HepG2 (cell line): ENCODE data around the gene ZNF771. TPM values are rescaled to one million over a fixed set of nuclear protein-coding genes. Genes with fewer than 3 reads are reported as not detected.

Experiments
- E2F2 ChIP-seq: sonication (generic); formaldehyde crosslinking; IDR thresholded peaks from 2 replicates; pipeline ENCODE4 v1.4.0; 2020; ENCODE audit warnings: missing genetic modification reagents, borderline replicate concordance
- ESRRA ChIP-seq: sonication (generic); formaldehyde crosslinking; IDR thresholded peaks from 2 replicates; pipeline ENCODE4 v1.5.1; 2020; ENCODE audit warnings: mild to moderate bottlenecking, low read depth, missing genetic modification reagents
- FOSL2 ChIP-seq: sonication (generic); formaldehyde crosslinking; IDR thresholded peaks from 2 replicates; pipeline ENCODE4 v1.4.0; 2020; ENCODE audit warnings: missing genetic modification reagents
- HHEX ChIP-seq: IDR thresholded peaks from 2 replicates; pipeline ENCODE4 v1.6.1; 2016; ENCODE audit warnings: control low read depth
- JUND ChIP-seq: sonication (generic); formaldehyde crosslinking; IDR thresholded peaks from 2 replicates; pipeline ENCODE4 v1.8.0; 2022; ENCODE audit warnings: mild to moderate bottlenecking, missing genetic modification reagents
- KMT2B ChIP-seq: IDR thresholded peaks from 2 replicates; pipeline ENCODE4 v1.6.1; 2016; ENCODE audit warnings: missing genetic modification reagents, missing compliant biosample characterization
- MLX ChIP-seq: IDR thresholded peaks from 2 replicates; pipeline ENCODE4 v1.6.1; 2016
- MXD4 ChIP-seq: IDR thresholded peaks from 2 replicates; pipeline ENCODE4 v1.6.1; 2016; ENCODE audit warnings: mild to moderate bottlenecking, missing biosample characterization, missing genetic modification reagents
- PCBP1 ChIP-seq: fragments of 200-400 bp; formaldehyde crosslinking; IDR thresholded peaks from 2 replicates; pipeline ENCODE4 v1.6.1; 2017; ENCODE audit warnings: mild to moderate bottlenecking, low read depth, low read length, borderline replicate concordance
- SP5 ChIP-seq: IDR thresholded peaks from 2 replicates; pipeline ENCODE4 v1.6.1; 2016; ENCODE audit warnings: low read depth, borderline replicate concordance
- THAP11 ChIP-seq: IDR thresholded peaks from 2 replicates; pipeline ENCODE4 v1.6.1; 2016; ENCODE audit warnings: missing biosample characterization, missing genetic modification reagents
- TP53 ChIP-seq: sonication (generic); formaldehyde crosslinking; conservative IDR thresholded peaks from 2 replicates; pipeline ENCODE4 v1.4.0; 2020; ENCODE audit warnings: missing genetic modification reagents
- U2AF1 ChIP-seq: fragments of 200-400 bp; formaldehyde crosslinking; optimal IDR thresholded peaks from 2 replicates; pipeline ENCODE3; 2017; ENCODE audit warnings: mild to moderate bottlenecking, low read depth, low read length
- ZFX ChIP-seq: sonication (generic); formaldehyde crosslinking; IDR thresholded peaks from 2 replicates; pipeline ENCODE4 v1.4.0; 2020; ENCODE audit warnings: mild to moderate bottlenecking, low read depth, missing genetic modification reagents, moderate library complexity
- ZMYM4 ChIP-seq: sonication (generic); formaldehyde crosslinking; IDR thresholded peaks from 2 replicates; pipeline ENCODE4 v1.8.1; 2023; ENCODE audit warnings: mild to moderate bottlenecking, missing genetic modification reagents
- ZNF225 ChIP-seq: sonication (generic); formaldehyde crosslinking; IDR thresholded peaks from 2 replicates; pipeline ENCODE4 v1.4.0; 2020; ENCODE audit warnings: mild to moderate bottlenecking, missing genetic modification reagents
- ZNF468 ChIP-seq: sonication (generic); formaldehyde crosslinking; IDR thresholded peaks from 2 replicates; pipeline ENCODE4 v1.8.0; 2022; ENCODE audit warnings: mild to moderate bottlenecking, moderate library complexity, missing genetic modification reagents
- ZNF660 ChIP-seq: sonication (generic); formaldehyde crosslinking; IDR thresholded peaks from 2 replicates; pipeline ENCODE4 v1.5.1; 2020; ENCODE audit warnings: mild to moderate bottlenecking, low read depth, missing genetic modification reagents, borderline replicate concordance
- ZSCAN31 ChIP-seq: sonication (generic); formaldehyde crosslinking; IDR thresholded peaks from 2 replicates; pipeline ENCODE4 v1.5.0; 2020; ENCODE audit warnings: low read depth, mild to moderate bottlenecking, missing genetic modification reagents
- polyA plus RNA-seq, 8 experiments: library from polyadenylated mRNA; depleted of rRNA in 3 of 8; stranded (reverse) in 7 of 8; unstranded in 1 of 8; fragments of >200 nt; fragmentation: Illumina TruSeq in 4 of 8; extraction: Trizol in 4 of 8; gene quantifications; 2 replicates each; pipeline versions ENCODE4 v1.2.1 to v1.2.3, GENCODE V29; 2011 to 2016; ENCODE audit warnings: low read depth in 4 of 8, missing spikeins in 1 of 8, mixed read lengths in 1 of 8; ENCODE audit not compliant: insufficient read depth in 1 of 8
- total RNA-seq, 5 experiments: library from RNA; depleted of rRNA; stranded (reverse); fragments of >200 nt; fragmentation: Illumina TruSeq; extraction: Trizol; gene quantifications; 2 replicates each; pipeline ENCODE4 v1.2.3, GENCODE V29; 2016; ENCODE audit warnings: low read depth in 1 of 5
- TF ChIP-seq, protein P1 (sequence below): sonication (generic); formaldehyde crosslinking; IDR thresholded peaks from 2 replicates; pipeline ENCODE4 v1.5.0; 2020; ENCODE audit warnings: missing genetic modification reagents, mild to moderate bottlenecking, borderline replicate concordance
- TF ChIP-seq, protein P2 (sequence below): sonication (generic); formaldehyde crosslinking; IDR thresholded peaks from 2 replicates; pipeline ENCODE4 v1.8.1; 2023; ENCODE audit warnings: mild to moderate bottlenecking, moderate library complexity, missing genetic modification reagents
- TF ChIP-seq, protein P3 (sequence below): sonication (generic); formaldehyde crosslinking; IDR thresholded peaks from 2 replicates; pipeline ENCODE4 v1.5.0; 2020; ENCODE audit warnings: mild to moderate bottlenecking, missing genetic modification reagents

ZNF771 gene
- total and polyA plus RNA-seq, 2 of the 13 experiments (the other 11 are each of a cell fraction or from before 2014, with no cell fraction given) = 5.0 to 11.8 TPM

- peak; percentile 68; the same call in 1 of the 2 replicates for TF ChIP-seq ZMYM4 (CRISPR knock-in tag)
- no peak for TF ChIP-seq ZNF225 (CRISPR knock-in tag)
- TF ChIP-seq TP53 = no peak
- TF ChIP-seq, protein P1, sequence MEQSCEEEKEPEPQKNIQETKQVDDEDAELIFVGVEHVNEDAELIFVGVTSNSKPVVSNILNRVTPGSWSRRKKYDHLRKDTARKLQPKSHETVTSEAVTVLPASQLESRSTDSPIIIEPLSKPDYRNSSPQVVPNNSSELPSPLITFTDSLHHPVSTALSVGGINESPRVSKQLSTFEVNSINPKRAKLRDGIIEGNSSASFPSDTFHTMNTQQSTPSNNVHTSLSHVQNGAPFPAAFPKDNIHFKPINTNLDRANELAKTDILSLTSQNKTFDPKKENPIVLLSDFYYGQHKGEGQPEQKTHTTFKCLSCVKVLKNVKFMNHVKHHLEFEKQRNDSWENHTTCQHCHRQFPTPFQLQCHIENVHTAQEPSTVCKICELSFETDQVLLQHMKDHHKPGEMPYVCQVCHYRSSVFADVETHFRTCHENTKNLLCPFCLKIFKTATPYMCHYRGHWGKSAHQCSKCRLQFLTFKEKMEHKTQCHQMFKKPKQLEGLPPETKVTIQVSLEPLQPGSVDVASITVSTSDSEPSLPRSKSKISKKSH (CRISPR knock-in tag) = peak; percentile 33; the same call in 1 of the 2 replicates
- TF ChIP-seq ZNF468 (CRISPR knock-in tag) = peak; percentile 68; the same call in 1 of the 2 replicates
- peak; percentile 50; the same call in 1 of the 2 replicates for TF ChIP-seq ZSCAN31 (CRISPR knock-in tag)
- TF ChIP-seq KMT2B (CRISPR knock-in tag) = peak; percentile 32; the same call in 1 of the 2 replicates
- no peak for TF ChIP-seq MLX
- TF ChIP-seq THAP11 = peak; percentile 35; the same call in 1 of the 2 replicates
- peak; percentile 86; the same call in 1 of the 2 replicates for TF ChIP-seq PCBP1
- peak; percentile 8; the same call in 1 of the 2 replicates for TF ChIP-seq FOSL2
- TF ChIP-seq SP5 = peak; percentile 87
- TF ChIP-seq, protein P2, sequence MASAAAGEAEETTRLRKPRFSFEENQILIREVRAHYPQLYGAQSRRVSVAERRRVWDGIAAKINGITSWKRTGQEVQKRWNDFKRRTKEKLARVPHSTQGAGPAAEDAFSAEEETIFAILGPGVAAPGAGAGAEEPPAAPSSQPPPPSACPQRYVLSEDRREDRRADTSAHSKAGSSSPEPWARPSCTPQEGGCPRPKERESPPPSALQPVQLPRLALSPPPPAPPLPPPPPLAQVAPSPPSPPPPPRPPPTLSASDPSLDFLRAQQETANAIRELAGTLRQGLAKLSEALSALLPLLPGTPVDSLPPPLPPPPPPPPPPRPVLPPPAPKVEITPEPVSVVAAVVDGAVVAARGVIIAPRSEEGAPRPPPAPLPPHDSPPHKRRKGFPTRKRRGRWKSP (CRISPR knock-in tag) = peak; percentile 74; the same call in 1 of the 2 replicates
- TF ChIP-seq, protein P3, sequence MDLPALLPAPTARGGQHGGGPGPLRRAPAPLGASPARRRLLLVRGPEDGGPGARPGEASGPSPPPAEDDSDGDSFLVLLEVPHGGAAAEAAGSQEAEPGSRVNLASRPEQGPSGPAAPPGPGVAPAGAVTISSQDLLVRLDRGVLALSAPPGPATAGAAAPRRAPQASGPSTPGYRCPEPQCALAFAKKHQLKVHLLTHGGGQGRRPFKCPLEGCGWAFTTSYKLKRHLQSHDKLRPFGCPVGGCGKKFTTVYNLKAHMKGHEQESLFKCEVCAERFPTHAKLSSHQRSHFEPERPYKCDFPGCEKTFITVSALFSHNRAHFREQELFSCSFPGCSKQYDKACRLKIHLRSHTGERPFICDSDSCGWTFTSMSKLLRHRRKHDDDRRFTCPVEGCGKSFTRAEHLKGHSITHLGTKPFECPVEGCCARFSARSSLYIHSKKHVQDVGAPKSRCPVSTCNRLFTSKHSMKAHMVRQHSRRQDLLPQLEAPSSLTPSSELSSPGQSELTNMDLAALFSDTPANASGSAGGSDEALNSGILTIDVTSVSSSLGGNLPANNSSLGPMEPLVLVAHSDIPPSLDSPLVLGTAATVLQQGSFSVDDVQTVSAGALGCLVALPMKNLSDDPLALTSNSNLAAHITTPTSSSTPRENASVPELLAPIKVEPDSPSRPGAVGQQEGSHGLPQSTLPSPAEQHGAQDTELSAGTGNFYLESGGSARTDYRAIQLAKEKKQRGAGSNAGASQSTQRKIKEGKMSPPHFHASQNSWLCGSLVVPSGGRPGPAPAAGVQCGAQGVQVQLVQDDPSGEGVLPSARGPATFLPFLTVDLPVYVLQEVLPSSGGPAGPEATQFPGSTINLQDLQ = no peak; the same call in 1 of the 2 replicates
- peak; percentile 82 for TF ChIP-seq JUND (CRISPR knock-in tag)
- TF ChIP-seq U2AF1 = no peak
- TF ChIP-seq HHEX = no peak
- peak; percentile 30 for TF ChIP-seq ESRRA (CRISPR knock-in tag)
- peak; percentile 99 for TF ChIP-seq ZFX (CRISPR knock-in tag)
- peak; percentile 85; the same call in 1 of the 2 replicates for TF ChIP-seq ZNF660
- peak; percentile 66; the same call in 1 of the 2 replicates for TF ChIP-seq MXD4 (CRISPR knock-in tag)
- peak; percentile 77; the same call in 1 of the 2 replicates for TF ChIP-seq E2F2 (CRISPR knock-in tag)
These were observed 28.9 kb upstream of the ZNF771 start (continued) for GRCh38 chr16:30378236-30379157.
